ENCODE results near the gene ISL2.

The ISL2 gene

DNA sequence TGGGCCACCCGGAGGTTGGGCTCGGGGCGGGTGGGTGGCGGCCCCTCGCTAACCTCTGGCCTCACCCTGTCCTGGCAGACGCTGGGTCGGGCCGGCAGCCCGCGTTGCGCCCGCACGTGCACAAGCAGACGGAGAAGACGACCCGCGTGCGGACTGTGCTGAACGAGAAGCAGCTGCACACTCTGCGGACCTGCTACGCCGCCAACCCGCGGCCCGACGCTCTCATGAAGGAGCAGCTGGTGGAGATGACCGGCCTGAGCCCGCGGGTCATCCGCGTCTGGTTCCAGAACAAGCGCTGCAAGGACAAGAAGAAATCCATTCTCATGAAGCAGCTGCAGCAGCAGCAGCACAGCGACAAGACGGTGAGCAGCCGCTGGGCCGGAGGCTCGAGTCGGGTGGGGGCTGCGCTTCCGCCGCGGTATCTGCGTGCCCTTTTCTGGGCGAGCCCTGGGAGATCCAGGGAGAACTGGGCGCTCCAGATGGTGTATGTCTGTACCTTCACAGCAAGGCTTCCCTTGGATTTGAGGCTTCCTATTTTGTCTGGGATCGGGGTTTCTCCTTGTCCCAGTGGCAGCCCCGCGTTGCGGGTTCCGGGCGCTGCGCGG lies 3.7 kb downstream of the ISL2 start:
- Histone ChIP-seq H3K4me2 (ENCODE audit: low read depth, low read length, poor library complexity, severe bottlenecking) (no peak overlapping the region), H2AFZ (ENCODE audit: low read depth, low read length, severe bottlenecking) (no peak overlapping the region), H3K9me3 (ENCODE audit: insufficient read depth, low read length) (no peaks in the 10 kb centered on the region), H3K4me3 (ENCODE audit: insufficient read depth, low read length, poor library complexity, severe bottlenecking) (no peak overlapping the region), H3K27ac (ENCODE audit: low read depth, low read length) (no peak overlapping the region), H3K27me3 (ENCODE audit: low read length) (no peaks in the 10 kb centered on the region), H3K79me2 (ENCODE audit: insufficient read depth, low read length) (peaks cover 27% of the 10 kb centered on the region), H3K9ac (ENCODE audit: low read length) (no peak overlapping the region), H3F3A (ENCODE audit: insufficient read depth) (peaks cover 17% of the 10 kb centered on the region), H3K9me2 (replicated peaks; ENCODE audit: insufficient read depth, low read length) (no peaks in the 10 kb centered on the region), H4K20me1 (ENCODE audit: low read depth, low read length) (peaks cover 4% of the 10 kb centered on the region; the same call in 1 of the 2 replicates), H3K36me3 (ENCODE audit: low read length) (no peaks in the 10 kb centered on the region)
- TF ChIP-seq EZH2phosphoT487 (conservative IDR thresholded peaks at IDR 0.05; ENCODE audit: low read length) = no peak
- TF ChIP-seq, protein P1, sequence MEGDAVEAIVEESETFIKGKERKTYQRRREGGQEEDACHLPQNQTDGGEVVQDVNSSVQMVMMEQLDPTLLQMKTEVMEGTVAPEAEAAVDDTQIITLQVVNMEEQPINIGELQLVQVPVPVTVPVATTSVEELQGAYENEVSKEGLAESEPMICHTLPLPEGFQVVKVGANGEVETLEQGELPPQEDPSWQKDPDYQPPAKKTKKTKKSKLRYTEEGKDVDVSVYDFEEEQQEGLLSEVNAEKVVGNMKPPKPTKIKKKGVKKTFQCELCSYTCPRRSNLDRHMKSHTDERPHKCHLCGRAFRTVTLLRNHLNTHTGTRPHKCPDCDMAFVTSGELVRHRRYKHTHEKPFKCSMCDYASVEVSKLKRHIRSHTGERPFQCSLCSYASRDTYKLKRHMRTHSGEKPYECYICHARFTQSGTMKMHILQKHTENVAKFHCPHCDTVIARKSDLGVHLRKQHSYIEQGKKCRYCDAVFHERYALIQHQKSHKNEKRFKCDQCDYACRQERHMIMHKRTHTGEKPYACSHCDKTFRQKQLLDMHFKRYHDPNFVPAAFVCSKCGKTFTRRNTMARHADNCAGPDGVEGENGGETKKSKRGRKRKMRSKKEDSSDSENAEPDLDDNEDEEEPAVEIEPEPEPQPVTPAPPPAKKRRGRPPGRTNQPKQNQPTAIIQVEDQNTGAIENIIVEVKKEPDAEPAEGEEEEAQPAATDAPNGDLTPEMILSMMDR (IDR thresholded peaks at IDR 0.05; ENCODE audit: insufficient read depth, low read length, poor library complexity, severe bottlenecking) = no peak

DNA sequence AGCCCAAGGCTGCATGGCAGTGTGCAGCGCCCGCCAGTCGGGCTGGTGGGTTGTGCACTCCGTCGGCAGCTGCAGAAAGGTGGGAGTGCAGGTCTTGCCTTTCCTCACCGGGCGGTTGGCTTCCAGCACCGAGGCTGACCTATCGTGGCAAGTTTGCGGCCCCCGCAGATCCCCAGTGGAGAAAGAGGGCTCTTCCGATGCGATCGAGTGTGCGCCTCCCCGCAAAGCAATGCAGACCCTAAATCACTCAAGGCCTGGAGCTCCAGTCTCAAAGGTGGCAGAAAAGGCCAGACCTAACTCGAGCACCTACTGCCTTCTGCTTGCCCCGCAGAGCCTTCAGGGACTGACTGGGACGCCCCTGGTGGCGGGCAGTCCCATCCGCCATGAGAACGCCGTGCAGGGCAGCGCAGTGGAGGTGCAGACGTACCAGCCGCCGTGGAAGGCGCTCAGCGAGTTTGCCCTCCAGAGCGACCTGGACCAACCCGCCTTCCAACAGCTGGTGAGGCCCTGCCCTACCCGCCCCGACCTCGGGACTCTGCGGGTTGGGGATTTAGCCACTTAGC lies 4.3 kb downstream of the ISL2 start:
- Histone ChIP-seq H4K20me1 (ENCODE audit: low read depth, low read length) (peaks cover 6% of the 10 kb centered on the region; the same call in 1 of the 2 replicates), H3K36me3 (ENCODE audit: low read length) (no peaks in the 10 kb centered on the region), H3K4me2 (ENCODE audit: low read depth, low read length, poor library complexity, severe bottlenecking) (no peak overlapping the region), H3K79me2 (ENCODE audit: insufficient read depth, low read length) (peaks cover 27% of the 10 kb centered on the region), H3K27me3 (ENCODE audit: low read length) (no peaks in the 10 kb centered on the region), H3K9me2 (replicated peaks; ENCODE audit: insufficient read depth, low read length) (no peaks in the 10 kb centered on the region), H3K4me3 (ENCODE audit: insufficient read depth, low read length, poor library complexity, severe bottlenecking) (no peak overlapping the region), H3F3A (ENCODE audit: insufficient read depth) (peaks cover 11% of the 10 kb centered on the region), H3K9ac (ENCODE audit: low read length) (no peak overlapping the region), H2AFZ (ENCODE audit: low read depth, low read length, severe bottlenecking) (no peak overlapping the region), H3K27ac (ENCODE audit: low read depth, low read length) (no peak overlapping the region), H3K9me3 (ENCODE audit: insufficient read depth, low read length) (no peaks in the 10 kb centered on the region)
- TF ChIP-seq, protein P1 (IDR thresholded peaks at IDR 0.05; ENCODE audit: insufficient read depth, low read length, poor library complexity, severe bottlenecking) = no peak
- no peak for TF ChIP-seq EZH2phosphoT487 (conservative IDR thresholded peaks at IDR 0.05; ENCODE audit: low read length)

DNA sequence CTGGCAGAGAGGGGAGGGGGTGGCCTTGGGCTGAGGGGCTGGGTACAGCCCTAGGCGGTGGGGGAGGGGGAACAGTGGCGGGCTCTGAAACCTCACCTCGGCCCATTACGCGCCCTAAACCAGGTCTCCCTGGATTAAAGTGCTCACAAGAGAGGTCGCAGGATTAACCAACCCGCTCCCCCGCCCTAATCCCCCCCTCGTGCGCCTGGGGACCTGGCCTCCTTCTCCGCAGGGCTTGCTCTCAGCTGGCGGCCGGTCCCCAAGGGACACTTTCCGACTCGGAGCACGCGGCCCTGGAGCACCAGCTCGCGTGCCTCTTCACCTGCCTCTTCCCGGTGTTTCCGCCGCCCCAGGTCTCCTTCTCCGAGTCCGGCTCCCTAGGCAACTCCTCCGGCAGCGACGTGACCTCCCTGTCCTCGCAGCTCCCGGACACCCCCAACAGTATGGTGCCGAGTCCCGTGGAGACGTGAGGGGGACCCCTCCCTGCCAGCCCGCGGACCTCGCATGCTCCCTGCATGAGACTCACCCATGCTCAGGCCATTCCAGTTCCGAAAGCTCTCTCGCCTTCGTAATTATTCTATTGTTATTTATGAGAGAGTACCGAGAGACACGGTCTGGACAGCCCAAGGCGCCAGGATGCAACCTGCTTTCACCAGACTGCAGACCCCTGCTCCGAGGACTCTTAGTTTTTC lies 4.9 kb downstream of the ISL2 start:
- H3K4me2 ChIP-seq (ENCODE audit: low read depth, low read length, poor library complexity, severe bottlenecking) = no peak overlapping the region
- peaks cover 27% of the 10 kb centered on the region for H3K79me2 ChIP-seq (ENCODE audit: insufficient read depth, low read length)
- H4K20me1 ChIP-seq (ENCODE audit: low read depth, low read length) = peaks cover 6% of the 10 kb centered on the region; the same call in 1 of the 2 replicates
- H3K4me3 ChIP-seq (ENCODE audit: insufficient read depth, low read length, poor library complexity, severe bottlenecking) = no peak overlapping the region
- no peaks in the 10 kb centered on the region for H3K27me3 ChIP-seq (ENCODE audit: low read length)
- no peaks in the 10 kb centered on the region for H3K9me3 ChIP-seq (ENCODE audit: insufficient read depth, low read length)
- H3F3A ChIP-seq (ENCODE audit: insufficient read depth) = peaks cover 7% of the 10 kb centered on the region; the same call in 1 of the 2 replicates
- TF ChIP-seq, protein P1 (IDR thresholded peaks at IDR 0.05; ENCODE audit: insufficient read depth, low read length, poor library complexity, severe bottlenecking) = no peak
- no peak for TF ChIP-seq EZH2phosphoT487 (conservative IDR thresholded peaks at IDR 0.05; ENCODE audit: low read length)
- no peaks in the 10 kb centered on the region for H3K9me2 ChIP-seq (replicated peaks; ENCODE audit: insufficient read depth, low read length)
- no peak overlapping the region for H2AFZ ChIP-seq (ENCODE audit: low read depth, low read length, severe bottlenecking)
- H3K9ac ChIP-seq (ENCODE audit: low read length) = no peak overlapping the region
- no peak overlapping the region for H3K27ac ChIP-seq (ENCODE audit: low read depth, low read length)
- H3K36me3 ChIP-seq (ENCODE audit: low read length) = no peaks in the 10 kb centered on the region

Data from SU-DHL-6 (cell line).